Stimulated activated CD8-positive, alpha-beta memory T cell treated with anti-CD3 and anti-CD28 coated beads, Interleukin-15, amount 100 ng/mL, for 4 hours (primary cell): ENCODE data around the gene OR4L1.
"Not testable (repeated sequence)": the region's sequence is repeated elsewhere in the genome, so short reads cannot be mapped to it uniquely, and the experiment has no call there.

ENCODE experiments used
- DNase-seq, 2 donors: peaks; one replicate each; pipeline ENCODE4 v3.0.0-alpha.2; 2020; ENCODE audit warnings: low read depth in 2 of 2

The OR4L1 gene

GRCh38 chr14:20059745-20060144, at the start of gene OR4L1:
Gene OR4L1, plus strand, starts transcription at chr14:20060045. Its CDS starts 0 bp downstream, at chr14:20060045.
- no peak for DNase-seq

DNA sequence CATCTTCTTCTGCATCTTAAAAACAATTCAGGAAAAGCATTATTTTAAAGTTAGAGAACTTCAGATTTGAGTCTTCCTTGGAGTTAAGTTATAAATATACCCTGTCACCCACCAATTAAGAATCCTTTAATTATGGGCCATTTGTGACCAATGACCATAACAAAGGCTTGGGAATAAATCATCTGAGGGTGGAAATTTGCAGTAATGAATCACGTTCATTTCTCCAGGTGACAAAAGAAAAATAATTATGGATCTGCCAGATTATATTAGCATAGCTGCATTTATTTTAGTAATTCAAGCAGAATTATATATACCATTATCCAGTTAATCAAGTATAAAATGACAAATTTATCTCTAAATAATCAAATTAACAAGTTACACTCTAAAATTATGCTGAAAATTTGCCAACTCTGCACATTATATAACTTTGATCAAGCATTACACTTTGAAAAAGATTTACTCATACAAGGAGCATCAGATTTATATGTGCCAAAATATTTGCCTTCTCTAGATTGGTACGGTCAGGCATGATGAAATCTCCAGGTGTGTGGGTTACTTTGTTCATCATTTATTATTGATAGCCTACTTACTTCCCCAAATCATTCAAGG, 40.5 kb upstream of the OR4L1 start, which contains the start of gene OR4K14:
TSS of gene OR4K14 (minus strand) at position 51 of the 609 bp plus-strand sequence. CDS start 4,114 bp downstream, outside the sequence.
- DNase-seq, result no peak

DNA sequence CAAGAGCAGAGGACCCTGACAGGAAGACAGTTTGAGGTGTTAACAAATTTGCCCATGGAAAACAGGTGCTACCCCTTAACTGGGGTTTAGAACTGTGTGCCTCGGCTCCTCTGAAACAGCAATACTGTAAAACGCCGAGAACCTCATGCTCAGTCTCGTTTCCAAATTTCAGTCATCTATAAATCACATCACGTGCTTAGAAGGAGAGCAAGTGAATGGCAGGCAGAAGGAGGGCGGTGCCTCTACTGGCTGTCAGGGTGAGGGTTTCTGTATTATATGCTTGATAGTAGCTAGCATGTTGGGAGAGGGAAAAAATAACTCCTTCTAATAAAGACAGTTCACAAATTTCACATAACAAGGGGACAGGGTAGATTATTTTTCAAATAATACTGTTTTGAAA, 28.8 kb upstream of the OR4L1 start:
- no peak for DNase-seq

DNA sequence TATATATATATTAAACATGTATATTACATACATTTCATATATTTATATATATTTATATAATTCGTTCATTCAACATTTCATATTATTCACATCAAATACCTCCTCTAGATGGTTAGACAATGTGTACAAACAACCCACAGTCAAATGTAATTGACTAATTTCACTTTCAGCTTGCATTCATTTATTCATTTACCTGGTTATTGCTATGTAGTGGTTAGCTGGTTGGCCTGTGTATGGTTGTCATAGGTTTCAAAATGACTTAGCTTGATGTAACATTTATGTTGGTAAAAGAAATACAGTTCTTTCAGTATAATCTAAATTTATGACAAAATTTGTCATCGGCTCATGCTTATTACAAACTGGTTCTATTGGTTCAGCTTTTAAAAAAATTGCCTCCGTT, 24.4 kb upstream of the OR4L1 start:
- no peak for DNase-seq

DNA sequence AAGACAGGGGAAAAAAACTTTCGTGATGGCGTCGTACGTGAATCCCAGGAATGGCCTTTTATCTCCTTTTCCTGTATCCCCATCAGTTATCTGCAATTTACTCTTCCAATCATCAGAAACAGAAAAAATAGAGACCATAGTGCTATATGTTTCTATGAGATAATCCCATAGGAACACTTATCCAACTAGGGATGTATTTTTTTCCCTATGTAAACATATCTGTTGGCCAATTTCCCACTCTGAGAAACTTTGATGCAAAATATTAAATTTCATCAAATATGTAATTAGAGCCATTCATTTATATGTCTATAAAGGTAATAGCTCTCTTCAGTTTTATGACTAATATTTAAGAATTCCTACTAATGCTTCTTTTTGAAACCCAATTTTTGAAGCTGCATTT, 23.9 kb upstream of the OR4L1 start, which contains the start of gene OR4K13:
TSS of gene OR4K13 (minus strand) at position 101 of the 400 bp plus-strand sequence. CDS start 1,280 bp downstream, outside the sequence.
- DNase-seq, result no peak

- no peak for DNase-seq
These were observed 15.6 kb upstream of the OR4L1 start for GRCh38 chr14:20044243-20044642.

DNA sequence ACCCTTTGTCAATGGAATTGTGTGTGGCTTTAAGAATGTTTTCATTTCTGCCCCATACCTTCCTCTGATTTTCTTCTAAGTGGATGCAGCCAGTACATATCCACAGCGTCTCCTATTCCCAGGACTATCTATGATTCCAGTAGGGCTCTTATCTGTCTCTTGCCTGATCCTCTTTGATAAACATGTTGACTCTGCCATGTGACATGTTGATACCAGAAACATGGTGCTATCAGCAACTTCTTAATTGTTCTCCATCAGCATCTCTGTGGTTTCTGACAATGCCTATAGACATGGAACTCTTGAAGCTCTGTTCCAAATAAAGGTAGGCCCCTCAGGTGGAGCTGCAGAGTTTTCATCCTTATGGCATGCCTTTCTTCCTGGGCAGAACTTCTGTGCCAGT, 11.6 kb upstream of the OR4L1 start:
- no peak for DNase-seq

DNA sequence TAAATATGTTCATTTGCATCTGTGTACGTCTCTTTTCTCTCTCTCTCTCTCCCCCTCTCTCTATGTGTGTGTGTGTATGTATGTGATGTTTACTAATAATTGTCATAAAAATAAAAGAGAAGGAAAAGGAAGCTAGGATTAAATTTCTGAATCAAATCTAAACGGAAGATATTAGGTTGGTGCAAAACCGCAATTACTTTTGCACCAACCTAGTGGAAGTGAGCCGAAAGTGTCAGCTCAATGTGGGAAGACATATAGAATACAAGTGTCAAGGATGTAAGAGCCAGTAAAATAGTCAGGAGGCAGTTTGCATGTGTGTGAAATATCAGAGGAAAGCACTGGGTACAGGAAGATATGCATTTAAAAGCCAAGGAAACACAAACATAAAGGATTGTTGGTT, 32.2 kb downstream of the OR4L1 start:
- no peak for DNase-seq

DNA sequence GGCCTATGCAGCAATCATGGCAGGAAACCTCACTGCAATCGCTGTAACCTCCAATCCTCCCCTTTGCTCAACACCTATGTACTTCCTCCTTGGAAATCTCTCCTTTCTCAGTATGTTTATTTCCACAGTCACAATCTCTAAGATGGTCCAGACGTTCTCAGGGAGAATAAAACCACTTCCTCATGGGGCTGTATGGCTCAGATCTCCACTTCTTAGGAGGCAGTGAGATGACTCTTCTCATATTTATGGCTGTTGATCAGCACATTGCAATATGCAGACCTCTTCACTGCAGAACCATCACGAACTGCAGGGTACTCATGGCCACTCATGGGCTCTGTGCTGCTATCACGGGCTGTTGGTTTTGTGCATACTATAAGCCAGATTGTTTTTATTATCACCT, 33.6 kb downstream of the OR4L1 start:
- no peak for DNase-seq

GRCh38 chr14:20098926-20099770, 39.3 kb downstream of the OR4L1 start:
- DNase-seq, result not testable (repeated sequence)

DNA sequence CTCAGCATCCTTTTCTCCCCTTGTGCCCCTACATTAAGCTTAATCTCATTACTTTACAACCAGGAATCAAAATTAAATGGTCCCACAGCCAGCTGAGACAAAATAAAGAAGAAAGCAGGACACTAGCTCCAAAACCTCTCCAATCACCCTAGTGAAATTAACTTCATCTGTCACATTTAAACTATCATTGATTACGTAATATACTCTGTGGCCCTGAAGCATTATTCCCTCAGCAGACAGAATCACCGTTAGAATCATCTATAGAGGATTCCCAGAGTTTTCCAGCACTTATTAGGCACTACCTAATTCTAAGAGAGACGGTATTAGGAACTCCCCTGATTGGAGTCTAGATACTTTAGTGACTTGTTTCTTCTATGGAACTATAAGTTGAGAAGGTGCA, 50.6 kb downstream of the OR4L1 start, which contains the start of gene OR4K17:
TSS of gene OR4K17 (plus strand) at position 302 of the 400 bp plus-strand sequence. CDS start 6,761 bp downstream, outside the sequence.
- no peak for DNase-seq
